Measurements from ENCODE around the gene FAM180B.
"Not testable (repeated sequence)": the region's sequence is repeated elsewhere in the genome, so short reads cannot be mapped to it uniquely, and the experiment has no call there.

Gene FAM180B

GRCh38 chr11:47552566-47553405 lies 33.7 kb upstream of the FAM180B start, which contains the start of gene CELF1:
Gene CELF1 (minus strand): TSS chr11:47553132. CDS start chr11:47499523, 53,609 bp downstream.
- WGBS: under 1% methylated on average over 89 of the region's 89 CpGs
- peak within 1 kb of the TSS; percentile 84 for H3K4me3 ChIP-seq (ENCODE audit: low read length)

GRCh38 chr11:47553406-47553743 lies 33.1 kb upstream of the FAM180B start:
- Histone ChIP-seq H3K36me3 (ENCODE audit: insufficient read depth, low read length) (peaks cover 7% of the 10 kb centered on the region; the same call in 1 of the 2 replicates), H3K4me1 (ENCODE audit: insufficient read depth, low read length) (peaks cover 11% of the 10 kb centered on the region; the same call in 1 of the 2 replicates), H3K27ac (ENCODE audit: low read depth, low read length) (peak overlapping the region; percentile 37; the same call in 1 of the 2 replicates), H3K27me3 (ENCODE audit: insufficient read depth, low read length) (no peaks in the 10 kb centered on the region), H3K4me3 (ENCODE audit: low read length) (peak overlapping the region; percentile 84), H3K9me3 (ENCODE audit: insufficient read depth, low read depth, low read length) (no peaks in the 10 kb centered on the region), H3K9ac (ENCODE audit: low read depth, low read length) (peak overlapping the region; percentile 75)
- 27% methylated on average over 9 of the region's 9 CpGs for WGBS

More at GRCh38 chr11:47552566-47553405, 33.7 kb upstream of the FAM180B start, which contains the start of gene CELF1:
- peaks cover 7% of the 10 kb centered on the region; the same call in 1 of the 2 replicates for H3K36me3 ChIP-seq (ENCODE audit: insufficient read depth, low read length)
- H3K27ac ChIP-seq (ENCODE audit: low read depth, low read length): peak within 1 kb of the TSS; percentile 92
- no peaks in the 10 kb centered on the region for H3K9me3 ChIP-seq (ENCODE audit: insufficient read depth, low read depth, low read length)
- H3K9ac ChIP-seq (ENCODE audit: low read depth, low read length): peak within 1 kb of the TSS; percentile 97
- H3K27me3 ChIP-seq (ENCODE audit: insufficient read depth, low read length): no peaks in the 10 kb centered on the region
- H3K4me1 ChIP-seq (ENCODE audit: insufficient read depth, low read length): peaks cover 11% of the 10 kb centered on the region; the same call in 1 of the 2 replicates

- not testable (repeated sequence) for H3K9ac ChIP-seq (ENCODE audit: low read depth, low read length); H3K4me3 ChIP-seq (ENCODE audit: low read length); H3K9me3 ChIP-seq (ENCODE audit: insufficient read depth, low read depth, low read length); H3K27me3 ChIP-seq (ENCODE audit: insufficient read depth, low read length); H3K4me1 ChIP-seq (ENCODE audit: insufficient read depth, low read length); H3K27ac ChIP-seq (ENCODE audit: low read depth, low read length); H3K36me3 ChIP-seq (ENCODE audit: insufficient read depth, low read length)
- WGBS: 98% methylated on average over 10 of the region's 12 CpGs
These were observed 29.5 kb upstream of the FAM180B start for GRCh38 chr11:47557004-47557403.

GRCh38 chr11:47558695-47559094 lies 27.8 kb upstream of the FAM180B start:
- no peak overlapping the region for H3K9ac ChIP-seq (ENCODE audit: low read depth, low read length)
- H3K4me3 ChIP-seq (ENCODE audit: low read length): no peak overlapping the region
- WGBS: no CpG with 5 or more reads among the region's 1 CpG
- no peaks in the 10 kb centered on the region for H3K36me3 ChIP-seq (ENCODE audit: insufficient read depth, low read length)
- no peaks in the 10 kb centered on the region for H3K4me1 ChIP-seq (ENCODE audit: insufficient read depth, low read length)
- H3K9me3 ChIP-seq (ENCODE audit: insufficient read depth, low read depth, low read length): no peaks in the 10 kb centered on the region
- no peak overlapping the region for H3K27ac ChIP-seq (ENCODE audit: low read depth, low read length)
- H3K27me3 ChIP-seq (ENCODE audit: insufficient read depth, low read length): no peaks in the 10 kb centered on the region

GRCh38 chr11:47560426-47560825 lies 26.1 kb upstream of the FAM180B start:
- H3K27me3 ChIP-seq (ENCODE audit: insufficient read depth, low read length): no peaks in the 10 kb centered on the region
- no peaks in the 10 kb centered on the region for H3K36me3 ChIP-seq (ENCODE audit: insufficient read depth, low read length)
- H3K9ac ChIP-seq (ENCODE audit: low read depth, low read length): no peak overlapping the region
- no peak overlapping the region for H3K4me3 ChIP-seq (ENCODE audit: low read length)
- H3K9me3 ChIP-seq (ENCODE audit: insufficient read depth, low read depth, low read length): no peaks in the 10 kb centered on the region
- no peaks in the 10 kb centered on the region for H3K4me1 ChIP-seq (ENCODE audit: insufficient read depth, low read length)
- 90% methylated on average over 2 of the region's 2 CpGs for WGBS
- H3K27ac ChIP-seq (ENCODE audit: low read depth, low read length): no peak overlapping the region

GRCh38 chr11:47562393-47562792 lies 24.1 kb upstream of the FAM180B start:
- 97% methylated on average over 4 of the region's 4 CpGs for WGBS
- H3K36me3 ChIP-seq (ENCODE audit: insufficient read depth, low read length); H3K9ac ChIP-seq (ENCODE audit: low read depth, low read length); H3K27me3 ChIP-seq (ENCODE audit: insufficient read depth, low read length); H3K4me3 ChIP-seq (ENCODE audit: low read length); H3K9me3 ChIP-seq (ENCODE audit: insufficient read depth, low read depth, low read length); H3K4me1 ChIP-seq (ENCODE audit: insufficient read depth, low read length); H3K27ac ChIP-seq (ENCODE audit: low read depth, low read length): not testable (repeated sequence)

- not testable (repeated sequence) for H3K9ac ChIP-seq (ENCODE audit: low read depth, low read length); H3K9me3 ChIP-seq (ENCODE audit: insufficient read depth, low read depth, low read length); H3K4me1 ChIP-seq (ENCODE audit: insufficient read depth, low read length); H3K27ac ChIP-seq (ENCODE audit: low read depth, low read length); H3K36me3 ChIP-seq (ENCODE audit: insufficient read depth, low read length); H3K27me3 ChIP-seq (ENCODE audit: insufficient read depth, low read length)
- peak overlapping the region; percentile 76; the same call in 1 of the 2 replicates for H3K4me3 ChIP-seq (ENCODE audit: low read length)
- 93% methylated on average over 10 of the region's 10 CpGs for WGBS
These were observed 22.1 kb upstream of the FAM180B start for GRCh38 chr11:47564366-47564765.

DNA sequence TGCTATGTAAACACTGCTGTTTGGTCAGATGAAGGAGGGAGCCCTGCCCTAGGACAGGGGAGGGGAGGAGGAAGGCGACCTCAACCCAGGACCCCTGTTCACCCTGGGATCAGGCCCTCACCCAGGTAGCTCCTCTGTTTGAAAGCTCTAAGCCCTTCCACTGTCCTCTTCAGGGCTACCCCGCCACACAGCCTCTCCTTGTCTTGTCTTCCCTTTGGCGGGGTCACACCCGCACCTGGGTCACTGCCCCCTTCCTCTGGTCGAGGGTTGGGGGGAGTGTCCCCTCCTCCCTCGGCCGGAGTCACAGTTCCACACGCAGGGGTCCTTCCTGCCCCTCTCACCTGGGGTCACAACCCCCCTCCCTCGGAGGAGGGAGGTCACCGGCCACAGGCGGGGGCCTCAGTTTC lies 21.5 kb upstream of the FAM180B start:
- peaks cover 7% of the 10 kb centered on the region for H3K36me3 ChIP-seq (ENCODE audit: insufficient read depth, low read length)
- no peaks in the 10 kb centered on the region for H3K9me3 ChIP-seq (ENCODE audit: insufficient read depth, low read depth, low read length)
- H3K27ac ChIP-seq (ENCODE audit: low read depth, low read length): no peak overlapping the region
- no peaks in the 10 kb centered on the region for H3K27me3 ChIP-seq (ENCODE audit: insufficient read depth, low read length)
- peak overlapping the region; percentile 76 for H3K4me3 ChIP-seq (ENCODE audit: low read length)
- WGBS: 26% methylated on average over 11 of the region's 11 CpGs
- peaks cover 4% of the 10 kb centered on the region; the same call in 1 of the 2 replicates for H3K4me1 ChIP-seq (ENCODE audit: insufficient read depth, low read length)
- H3K9ac ChIP-seq (ENCODE audit: low read depth, low read length): peak overlapping the region; percentile 92

DNA sequence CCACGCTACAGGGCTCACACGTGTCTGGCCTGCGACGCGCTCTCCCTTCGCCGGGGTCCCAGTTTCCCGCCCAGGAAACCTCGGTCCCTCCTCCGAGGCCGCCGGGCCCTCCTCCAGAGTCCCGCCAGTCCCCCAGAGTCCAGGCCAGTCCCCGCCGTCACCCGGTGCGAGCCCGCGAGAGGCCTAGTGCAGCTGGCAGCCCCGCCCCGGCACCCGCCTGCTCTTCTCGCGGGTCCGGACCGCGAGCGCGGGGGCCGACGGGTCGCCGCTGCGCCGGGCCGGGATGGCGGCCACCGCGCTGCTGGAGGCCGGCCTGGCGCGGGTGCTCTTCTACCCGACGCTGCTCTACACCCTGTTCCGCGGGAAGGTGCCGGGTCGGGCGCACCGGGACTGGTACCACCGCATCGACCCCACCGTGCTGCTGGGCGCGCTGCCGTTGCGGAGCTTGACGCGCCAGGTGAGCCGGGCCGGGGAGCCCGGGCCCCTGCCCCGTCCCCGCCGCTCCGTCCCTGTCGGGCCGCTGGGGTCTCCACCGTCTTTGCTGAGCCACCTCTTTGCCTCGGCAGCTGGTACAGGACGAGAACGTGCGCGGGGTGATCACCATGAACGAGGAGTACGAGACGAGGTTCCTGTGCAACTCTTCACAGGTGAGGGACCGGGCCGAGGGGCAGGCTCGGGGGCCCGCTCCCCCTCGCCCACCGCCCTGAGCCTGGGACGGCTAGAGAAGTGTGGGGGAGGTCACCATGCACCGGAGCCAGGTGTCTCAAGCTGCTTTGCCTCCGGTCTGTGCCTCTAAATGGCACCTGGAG lies 20.9 kb upstream of the FAM180B start, which contains the start of gene PTPMT1:
Gene PTPMT1, plus strand, starts transcription at position 260 of the 809 bp plus-strand sequence. Its CDS starts 24 bp downstream, at position 284.
- WGBS: under 1% methylated on average over 86 of the region's 86 CpGs
- no peaks in the 10 kb centered on the region for H3K9me3 ChIP-seq (ENCODE audit: insufficient read depth, low read depth, low read length)
- peak within 1 kb of the TSS; percentile 68 for H3K27ac ChIP-seq (ENCODE audit: low read depth, low read length)
- H3K4me1 ChIP-seq (ENCODE audit: insufficient read depth, low read length): peaks cover 4% of the 10 kb centered on the region; the same call in 1 of the 2 replicates
- H3K4me3 ChIP-seq (ENCODE audit: low read length): peak within 1 kb of the TSS; percentile 76
- H3K27me3 ChIP-seq (ENCODE audit: insufficient read depth, low read length): no peaks in the 10 kb centered on the region
- peak within 1 kb of the TSS; percentile 92 for H3K9ac ChIP-seq (ENCODE audit: low read depth, low read length)
- H3K36me3 ChIP-seq (ENCODE audit: insufficient read depth, low read length): peaks cover 13% of the 10 kb centered on the region

DNA sequence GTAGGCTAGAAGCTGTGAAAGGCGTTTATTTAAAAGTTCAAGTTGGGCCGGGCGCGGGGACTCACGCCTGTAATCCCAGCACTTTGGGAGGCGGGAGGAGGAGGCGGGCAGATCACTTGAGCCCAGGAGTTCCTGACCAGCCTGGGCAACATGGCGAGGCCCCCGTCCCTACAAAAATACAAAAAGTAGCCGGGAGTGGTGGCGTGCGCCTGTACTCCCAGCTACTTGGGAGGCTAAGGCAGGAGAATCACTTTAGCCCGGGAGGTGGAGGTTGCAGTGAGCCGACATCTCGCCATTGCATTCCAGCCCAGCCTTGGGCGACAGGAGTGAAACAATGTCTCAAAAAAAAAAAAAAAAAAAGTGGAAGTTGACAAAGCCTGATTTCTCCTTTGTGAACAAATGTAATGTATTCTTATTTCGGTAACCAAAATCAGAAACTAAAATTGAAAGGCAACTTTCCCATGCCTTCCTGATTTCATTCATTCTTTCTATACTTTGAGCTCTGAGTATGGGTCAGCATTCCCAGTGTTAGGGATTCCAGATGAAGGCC lies 20.3 kb upstream of the FAM180B start:
- Histone ChIP-seq H3K4me3 (ENCODE audit: low read length) (peak overlapping the region; percentile 76), H3K27me3 (ENCODE audit: insufficient read depth, low read length) (no peaks in the 10 kb centered on the region), H3K9ac (ENCODE audit: low read depth, low read length) (peak overlapping the region; percentile 92), H3K36me3 (ENCODE audit: insufficient read depth, low read length) (peaks cover 20% of the 10 kb centered on the region), H3K4me1 (ENCODE audit: insufficient read depth, low read length) (peaks cover 4% of the 10 kb centered on the region; the same call in 1 of the 2 replicates), H3K27ac (ENCODE audit: low read depth, low read length) (0 out of 2 replicates have a peak overlapping the region, but pooled peaks have one; percentile 68), H3K9me3 (ENCODE audit: insufficient read depth, low read depth, low read length) (no peaks in the 10 kb centered on the region)
- 29% methylated on average over 17 of the region's 17 CpGs for WGBS

Data from HUES64 (cell line).